Breast epithelium (tissue), 3 donors: Measurements from ENCODE around the gene ZNF407.

ENCODE experiments used
- CTCF ChIP-seq, 3 donors: fragments of 450-650 bp; IDR thresholded peaks; one replicate each; pipeline ENCODE4 v1.5.1; 2016 to 2017; ENCODE audit warnings: antibody characterized with exemption in 3 of 3, mild to moderate bottlenecking in 3 of 3, moderate library complexity in 3 of 3
- POLR2A ChIP-seq: fragments of 450-650 bp; IDR thresholded peaks from one replicate; pipeline ENCODE4 v1.6.1; 2016; ENCODE audit warnings: antibody characterized with exemption, mild to moderate bottlenecking, moderate library complexity

GRCh38 chr18:75081486-75081885 lies 483.8 kb downstream of the ZNF407 start:
- TF ChIP-seq CTCF (IDR thresholded peaks at IDR 0.05) (no peak), POLR2A (no peak)
